ENCODE data around the gene ACTR3.

The ACTR3 gene

DNA sequence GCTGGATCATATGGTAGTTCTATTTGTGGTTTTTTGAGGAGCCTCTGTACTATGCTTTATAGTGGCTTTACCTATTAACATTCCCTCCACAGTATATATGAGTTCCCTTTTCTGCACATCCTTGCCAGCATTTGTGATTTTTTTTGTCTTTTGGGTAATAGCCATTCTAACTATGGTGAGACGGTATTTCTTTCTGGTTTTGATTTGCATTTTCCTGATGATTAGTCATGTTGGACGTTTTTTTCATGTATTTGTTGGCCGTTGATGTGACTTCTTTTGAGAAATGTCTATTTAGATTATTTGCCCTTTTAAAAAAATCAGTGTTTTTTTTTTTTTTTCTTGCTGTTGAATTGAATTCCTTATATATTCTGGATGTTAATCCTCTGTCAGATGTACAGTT is 31.1 kb downstream of the ACTR3 start:
- H3K9me3 ChIP-seq, result no peaks in the 10 kb centered on the region
- no peaks in the 10 kb centered on the region for H3K4me1 ChIP-seq
- no peaks in the 10 kb centered on the region for H3K36me3 ChIP-seq
- DNase-seq, result no peak
- TF ChIP-seq, protein P1, sequence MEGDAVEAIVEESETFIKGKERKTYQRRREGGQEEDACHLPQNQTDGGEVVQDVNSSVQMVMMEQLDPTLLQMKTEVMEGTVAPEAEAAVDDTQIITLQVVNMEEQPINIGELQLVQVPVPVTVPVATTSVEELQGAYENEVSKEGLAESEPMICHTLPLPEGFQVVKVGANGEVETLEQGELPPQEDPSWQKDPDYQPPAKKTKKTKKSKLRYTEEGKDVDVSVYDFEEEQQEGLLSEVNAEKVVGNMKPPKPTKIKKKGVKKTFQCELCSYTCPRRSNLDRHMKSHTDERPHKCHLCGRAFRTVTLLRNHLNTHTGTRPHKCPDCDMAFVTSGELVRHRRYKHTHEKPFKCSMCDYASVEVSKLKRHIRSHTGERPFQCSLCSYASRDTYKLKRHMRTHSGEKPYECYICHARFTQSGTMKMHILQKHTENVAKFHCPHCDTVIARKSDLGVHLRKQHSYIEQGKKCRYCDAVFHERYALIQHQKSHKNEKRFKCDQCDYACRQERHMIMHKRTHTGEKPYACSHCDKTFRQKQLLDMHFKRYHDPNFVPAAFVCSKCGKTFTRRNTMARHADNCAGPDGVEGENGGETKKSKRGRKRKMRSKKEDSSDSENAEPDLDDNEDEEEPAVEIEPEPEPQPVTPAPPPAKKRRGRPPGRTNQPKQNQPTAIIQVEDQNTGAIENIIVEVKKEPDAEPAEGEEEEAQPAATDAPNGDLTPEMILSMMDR (IDR thresholded peaks at IDR 0.05; ENCODE audit: low read depth, low read length), result no peak
- no peak overlapping the region for H3K4me3 ChIP-seq (ENCODE audit: low read depth, low read length)
- H3K27me3 ChIP-seq, result no peaks in the 10 kb centered on the region

DNA sequence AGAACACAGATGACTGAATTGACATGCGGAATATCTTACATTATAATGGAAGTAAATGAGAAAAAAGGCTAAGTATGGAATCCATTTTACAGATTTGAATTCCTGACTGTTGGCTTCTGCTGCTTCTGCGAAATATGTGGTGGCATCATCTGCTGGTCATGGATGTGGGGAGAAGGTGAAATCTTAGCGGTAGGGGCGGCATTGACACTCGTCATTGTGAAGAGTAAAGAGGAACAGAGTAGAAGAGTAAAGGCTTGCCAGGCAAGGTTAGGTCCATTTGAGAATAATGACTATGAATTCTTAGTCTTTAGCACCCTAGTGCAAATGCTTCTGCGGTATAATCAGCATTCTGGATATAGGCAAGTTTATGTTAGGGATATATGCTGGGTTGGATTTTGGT is 32.4 kb downstream of the ACTR3 start:
- H3K9me3 ChIP-seq, result no peaks in the 10 kb centered on the region
- H3K27me3 ChIP-seq, result no peaks in the 10 kb centered on the region
- H3K36me3 ChIP-seq, result no peaks in the 10 kb centered on the region
- TF ChIP-seq, protein P1 (IDR thresholded peaks at IDR 0.05; ENCODE audit: low read depth, low read length), result no peak
- H3K4me3 ChIP-seq (ENCODE audit: low read depth, low read length), result no peak overlapping the region
- no peak for DNase-seq
- no peaks in the 10 kb centered on the region for H3K4me1 ChIP-seq

DNA sequence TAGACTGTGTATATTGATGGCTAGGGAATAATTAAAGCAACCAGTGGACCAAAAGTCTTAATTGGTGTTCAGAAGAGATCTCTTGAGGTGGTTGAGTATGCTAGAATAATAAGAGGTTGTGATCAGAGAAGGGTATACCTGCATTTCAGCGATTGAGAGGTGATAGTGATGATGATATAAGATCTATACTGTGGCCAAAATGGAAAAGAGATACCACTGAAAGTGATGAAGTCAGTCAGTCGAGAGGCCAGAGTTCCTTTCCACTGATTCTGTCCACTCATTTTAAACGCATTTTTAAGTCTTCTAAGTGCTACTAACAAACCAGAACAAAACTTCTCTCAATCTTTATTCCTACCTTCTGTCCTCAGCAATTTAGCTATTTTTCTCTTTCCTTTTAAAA is 32.9 kb downstream of the ACTR3 start:
- no peak for DNase-seq
- Histone ChIP-seq H3K27me3 (no peaks in the 10 kb centered on the region), H3K9me3 (no peaks in the 10 kb centered on the region), H3K4me3 (ENCODE audit: low read depth, low read length) (no peak overlapping the region), H3K4me1 (no peaks in the 10 kb centered on the region), H3K36me3 (no peaks in the 10 kb centered on the region)
- TF ChIP-seq, protein P1 (IDR thresholded peaks at IDR 0.05; ENCODE audit: low read depth, low read length), result no peak

DNA sequence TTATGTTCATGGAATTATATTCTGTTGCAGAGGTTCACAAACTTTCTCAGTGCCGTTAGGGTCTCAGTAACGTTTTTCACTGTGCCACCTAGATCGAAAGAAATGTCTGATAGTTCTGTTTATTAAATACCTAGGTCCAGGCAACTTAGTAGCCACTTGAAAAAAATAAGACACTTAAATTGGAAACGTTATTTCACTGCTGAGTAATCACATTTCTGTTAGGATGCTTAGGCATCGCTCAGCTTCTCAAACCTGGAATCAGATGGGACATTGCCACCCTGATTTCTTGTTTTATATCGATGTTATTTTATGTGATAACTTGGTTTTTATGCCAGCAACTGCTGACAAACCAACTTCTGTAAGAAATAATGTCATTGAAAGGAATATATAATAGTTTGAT is 36.0 kb downstream of the ACTR3 start:
- DNase-seq, result no peak
- TF ChIP-seq, protein P1 (IDR thresholded peaks at IDR 0.05; ENCODE audit: low read depth, low read length), result no peak
- Histone ChIP-seq H3K9me3 (no peaks in the 10 kb centered on the region), H3K4me1 (no peaks in the 10 kb centered on the region), H3K4me3 (ENCODE audit: low read depth, low read length) (no peak overlapping the region), H3K27me3 (no peaks in the 10 kb centered on the region), H3K36me3 (no peaks in the 10 kb centered on the region)

DNA sequence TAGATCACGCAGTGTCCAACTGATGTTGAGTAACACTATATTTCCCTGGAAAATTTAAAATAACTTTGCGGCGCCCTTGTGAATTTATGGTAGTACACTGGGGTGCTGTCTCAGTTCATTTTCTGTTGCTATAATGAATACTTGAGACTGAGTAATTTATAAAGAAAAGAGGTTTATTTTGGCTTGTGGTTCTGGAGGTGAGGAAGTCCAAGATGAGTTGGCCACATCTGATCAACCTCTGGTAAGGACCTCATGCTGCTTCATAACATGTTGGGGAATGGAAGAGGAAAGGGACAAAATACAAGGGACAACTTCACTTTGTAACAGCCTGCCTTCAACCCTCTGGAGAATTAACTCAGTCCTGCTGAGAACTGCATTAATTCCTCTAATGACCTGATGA is 36.4 kb downstream of the ACTR3 start:
- Histone ChIP-seq H3K9me3 (no peaks in the 10 kb centered on the region), H3K27me3 (no peaks in the 10 kb centered on the region), H3K36me3 (no peaks in the 10 kb centered on the region), H3K4me3 (ENCODE audit: low read depth, low read length) (no peak overlapping the region), H3K4me1 (no peaks in the 10 kb centered on the region)
- no peak for DNase-seq
- TF ChIP-seq, protein P1 (IDR thresholded peaks at IDR 0.05; ENCODE audit: low read depth, low read length), result no peak

DNA sequence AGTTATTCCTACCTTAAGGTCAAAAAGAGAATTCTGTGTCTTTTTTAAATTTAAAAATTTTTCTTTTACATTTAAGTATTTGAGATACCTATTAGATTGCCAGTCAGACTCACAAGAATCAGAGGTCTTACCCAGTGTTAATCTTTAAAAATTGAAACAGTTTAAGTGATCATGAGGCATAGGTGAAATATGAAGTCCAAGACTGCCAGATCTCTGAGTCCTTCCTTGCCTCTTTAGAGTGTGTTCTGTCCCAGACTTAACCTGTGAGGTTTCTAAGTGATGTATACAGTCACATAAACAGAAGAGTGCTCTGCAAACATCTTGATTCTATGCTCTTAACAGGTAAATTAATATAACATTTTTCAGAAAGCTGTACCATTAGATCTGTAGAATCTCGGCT is 40.6 kb downstream of the ACTR3 start:
- no peak for DNase-seq
- TF ChIP-seq, protein P1 (IDR thresholded peaks at IDR 0.05; ENCODE audit: low read depth, low read length), result no peak
- Histone ChIP-seq H3K4me1 (no peaks in the 10 kb centered on the region), H3K9me3 (no peaks in the 10 kb centered on the region), H3K4me3 (ENCODE audit: low read depth, low read length) (no peak overlapping the region), H3K36me3 (no peaks in the 10 kb centered on the region), H3K27me3 (no peaks in the 10 kb centered on the region)
